Fibroblast of lung (primary cell): ENCODE measurements around the gene RNF31.

Experiments used
- CTCF ChIP-seq, 2 donors: IDR thresholded peaks in 1 of 2; conservative IDR thresholded peaks in 1 of 2; 1 replicate in 1 of 2; 2 replicates in 1 of 2; pipeline ENCODE4 v1.5.1; 2011 to 2012; ENCODE audit warnings: low read length in 2 of 2, control low read depth in 1 of 2, inconsistent platforms in 1 of 2, low read depth in 1 of 2, mild to moderate bottlenecking in 1 of 2
- EZH2 ChIP-seq: IDR thresholded peaks from 2 replicates; pipeline ENCODE4 v1.5.1; 2012; ENCODE audit warnings: low read length, control low read depth, mild to moderate bottlenecking; ENCODE audit errors: missing control alignments

- no peak for TF ChIP-seq CTCF (conservative IDR thresholded peaks at IDR 0.05 in 1 of 2, IDR thresholded peaks at IDR 0.05 in 1 of 2; ENCODE audit: low read depth in 1 of 2, low read length in 2 of 2)
- TF ChIP-seq EZH2 = no peak
Measured at GRCh38 chr14:24132061-24132685, 15.1 kb upstream of the RNF31 start.
